ENCODE results near the gene PPP6R3. TPM values are rescaled to one million over a fixed set of nuclear protein-coding genes. Genes with fewer than 3 reads are reported as not detected.

Gene PPP6R3
- total RNA-seq, 1 experiment from 2014 or later: 138 TPM

DNA sequence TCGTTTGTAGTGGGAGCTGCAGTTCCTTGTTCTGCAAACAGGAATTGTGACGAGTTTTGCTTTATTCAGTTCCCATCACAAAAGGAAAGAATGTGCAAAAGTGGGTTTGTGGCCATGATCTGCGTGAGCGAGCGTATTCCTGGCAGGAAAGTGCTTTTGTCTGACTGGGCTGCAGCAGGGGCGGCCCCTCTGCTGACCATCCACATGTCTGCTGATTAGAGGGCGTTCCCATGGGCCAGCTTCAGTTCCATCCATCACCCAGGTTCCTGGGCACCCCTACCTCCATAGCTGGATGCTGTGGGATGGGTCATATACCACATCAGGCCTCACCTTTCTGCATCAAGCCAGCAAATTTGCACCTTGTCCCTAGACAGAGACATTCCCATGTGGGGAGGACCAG lies 194.9 kb downstream of the PPP6R3 start:
- no peak overlapping the region for H4K5ac ChIP-seq (ENCODE audit: insufficient read length, low read depth, low read length)
- no peak overlapping the region for H3T11ph ChIP-seq (ENCODE audit: low read length)
- no peak overlapping the region for H2BK20ac ChIP-seq (ENCODE audit: low read depth, low read length, poor library complexity, severe bottlenecking)
- DNase-seq: no peak
- no peak overlapping the region for H3K27ac ChIP-seq (ENCODE audit: insufficient read length, low read depth, low read length)
- H3K4me3 Mint-ChIP-seq: no peak overlapping the region
- H3K9ac ChIP-seq (ENCODE audit: extremely low read depth, insufficient read length, low read length): no peak overlapping the region
- no CpG with 5 or more reads among the region's 7 CpGs for WGBS (ENCODE audit: extremely low coverage, insufficient read length, low lambda C conversion rate)
- H3K79me2 ChIP-seq (ENCODE audit: insufficient read depth, low read length): no peaks in the 10 kb centered on the region
- no peak overlapping the region for H4K8ac ChIP-seq (replicated peaks; ENCODE audit: insufficient read length, low read depth, low read length)
- no peak overlapping the region for H3K18ac ChIP-seq (ENCODE audit: insufficient read length, low read depth, low read length)
- no peak overlapping the region for H2BK120ac ChIP-seq (ENCODE audit: low read depth, low read length, poor library complexity, severe bottlenecking)
- no peak for TF ChIP-seq CTCF (conservative IDR thresholded peaks at IDR 0.05)
- H3K14ac ChIP-seq (ENCODE audit: insufficient read depth, low read length): no peak overlapping the region
- no peak overlapping the region for H3K4ac ChIP-seq (ENCODE audit: low read depth, low read length)
- H2BK15ac ChIP-seq (ENCODE audit: low read depth, low read length): no peak overlapping the region
- H3K4me2 ChIP-seq (ENCODE audit: insufficient read depth, insufficient read length, low read length): no peak overlapping the region
- no peaks in the 10 kb centered on the region for H3K23me2 ChIP-seq (ENCODE audit: insufficient read length, low read depth, low read length, poor library complexity, severe bottlenecking)
- no peaks in the 10 kb centered on the region for H4K20me1 ChIP-seq (ENCODE audit: control insufficient read depth, insufficient read depth, insufficient read length)
- no peak overlapping the region for H3K56ac ChIP-seq (ENCODE audit: insufficient read length, low read depth, low read length)
- H3K9me3 Mint-ChIP-seq: peaks cover 2 to 10% of the 10 kb centered on the region in 2 experiments
- H2AK5ac ChIP-seq (ENCODE audit: insufficient read length, low read length): no peak overlapping the region
- no peak overlapping the region for H2BK12ac ChIP-seq (ENCODE audit: insufficient read length, low read depth, low read length)
- no peaks in the 10 kb centered on the region for H3K4me1 ChIP-seq (ENCODE audit: insufficient read depth, low read length)
- no peak overlapping the region for H3K23ac ChIP-seq (ENCODE audit: insufficient read length, low read depth, low read length)
- H3K27me3 Mint-ChIP-seq (ENCODE audit: low read depth): no peaks in the 10 kb centered on the region; the same call in 1 of the 2 replicates
- no peaks in the 10 kb centered on the region for H3K79me1 ChIP-seq (ENCODE audit: insufficient read depth, low read depth, low read length, poor library complexity, severe bottlenecking)
- H3K27me3 ChIP-seq (ENCODE audit: insufficient read depth, low read length): no peaks in the 10 kb centered on the region
- no peak overlapping the region for H3K27ac Mint-ChIP-seq
- H4K91ac ChIP-seq (ENCODE audit: insufficient read length, low read depth, low read length): no peak overlapping the region
- 0 out of 4 replicates have a peak, but pooled peaks cover 0 to 2% of the 10 kb centered on the region in 2 experiments for H3K4me1 Mint-ChIP-seq
- H3K36me3 Mint-ChIP-seq (ENCODE audit: insufficient read depth in 1 of 3, low read depth in 3 of 3): peaks cover 0 to 6% (median 0%) of the 10 kb centered on the region in 3 experiments; a peak in 1 of 7 replicates
- no peak overlapping the region for H2BK5ac ChIP-seq (ENCODE audit: insufficient read length, low read length)
- no peaks in the 10 kb centered on the region for H3K9me3 ChIP-seq (ENCODE audit: control insufficient read depth, low read depth, low read length)
- no peak overlapping the region for H2AFZ ChIP-seq (ENCODE audit: low read length)

Measured in H9 (cell line).